GM21367 (cell line): ENCODE data around the gene RAPGEF5.

ENCODE experiments used
- ATAC-seq: cut with Tn5 transposase; IDR thresholded peaks from one replicate; pipeline ENCODE4 v1.9.1; 2021; ENCODE audit not compliant: unreplicated experiment

The RAPGEF5 gene

GRCh38 chr7:22128528-22128920 lies 228.4 kb downstream of the RAPGEF5 start:
- ATAC-seq: no peak

DNA sequence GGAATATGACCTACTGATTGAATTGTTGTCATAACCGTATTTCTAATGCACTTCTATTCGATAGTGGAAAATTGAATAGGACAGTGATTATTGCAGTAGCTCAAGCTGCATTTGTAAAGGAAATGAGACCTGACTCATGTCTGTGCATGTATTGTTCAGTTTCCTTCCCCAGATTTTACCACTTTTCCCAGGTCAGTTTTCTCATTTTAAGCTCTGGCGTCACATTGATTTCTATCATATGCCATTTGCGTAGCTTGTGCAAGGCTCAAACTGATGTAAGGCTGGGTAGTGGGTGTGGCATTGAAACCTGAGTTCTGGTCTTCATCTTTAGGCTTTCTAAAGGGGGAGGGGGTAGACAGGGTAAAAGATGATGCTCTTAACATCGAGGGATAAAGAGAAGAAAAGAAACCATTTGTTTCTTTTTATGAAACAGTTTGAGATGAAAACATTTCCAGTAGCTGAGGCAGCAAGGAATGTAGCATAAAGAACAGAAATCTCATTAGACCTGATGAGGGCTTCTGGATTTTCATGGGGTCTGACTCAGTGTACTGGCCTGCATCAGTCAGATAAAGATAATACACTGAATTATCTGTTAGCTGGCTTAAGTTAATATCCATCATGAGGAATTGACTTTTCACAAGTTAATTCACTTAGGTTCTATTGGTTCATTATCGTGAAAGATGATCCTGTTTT lies 229.0 kb downstream of the RAPGEF5 start:
- no peak for ATAC-seq

DNA sequence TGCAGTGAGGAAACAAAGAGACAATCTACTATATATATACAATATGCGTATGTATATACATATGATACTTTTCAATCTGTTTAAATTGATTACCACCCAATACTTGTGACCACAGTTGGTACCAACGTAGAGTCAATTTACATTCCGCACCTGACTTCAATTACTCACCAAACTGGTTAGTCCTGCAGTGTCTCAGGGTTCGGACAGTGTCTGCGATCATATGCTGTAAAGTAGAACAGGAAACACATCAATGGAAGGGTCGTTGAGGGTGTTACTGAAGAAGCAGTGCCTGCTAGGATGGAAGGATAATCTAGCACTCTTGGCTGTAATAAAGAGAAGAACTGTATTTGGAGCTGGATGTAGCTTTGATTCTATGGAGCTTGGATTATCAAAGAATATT lies 231.5 kb downstream of the RAPGEF5 start:
- no peak for ATAC-seq

GRCh38 chr7:22124941-22125340 lies 232.0 kb downstream of the RAPGEF5 start:
- no peak for ATAC-seq

DNA sequence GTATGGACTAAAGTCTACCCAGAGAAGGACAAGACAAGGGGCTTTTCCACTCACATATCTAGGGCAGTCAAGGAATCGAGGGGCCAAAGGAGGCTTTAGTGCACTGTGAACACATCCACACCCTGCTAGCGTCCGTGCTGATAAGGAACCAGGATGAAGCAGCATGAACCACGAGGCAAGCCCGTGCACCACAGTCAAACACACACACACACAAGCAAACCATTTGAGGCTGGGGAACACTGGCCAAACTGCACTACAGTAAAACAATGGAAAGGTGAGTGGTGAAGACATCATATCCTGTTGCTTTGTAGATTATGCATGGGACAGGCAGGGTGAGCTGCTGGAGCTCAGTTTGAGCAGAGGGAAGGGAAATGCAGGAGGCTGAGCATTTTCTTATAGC lies 233.8 kb downstream of the RAPGEF5 start:
- no peak for ATAC-seq

DNA sequence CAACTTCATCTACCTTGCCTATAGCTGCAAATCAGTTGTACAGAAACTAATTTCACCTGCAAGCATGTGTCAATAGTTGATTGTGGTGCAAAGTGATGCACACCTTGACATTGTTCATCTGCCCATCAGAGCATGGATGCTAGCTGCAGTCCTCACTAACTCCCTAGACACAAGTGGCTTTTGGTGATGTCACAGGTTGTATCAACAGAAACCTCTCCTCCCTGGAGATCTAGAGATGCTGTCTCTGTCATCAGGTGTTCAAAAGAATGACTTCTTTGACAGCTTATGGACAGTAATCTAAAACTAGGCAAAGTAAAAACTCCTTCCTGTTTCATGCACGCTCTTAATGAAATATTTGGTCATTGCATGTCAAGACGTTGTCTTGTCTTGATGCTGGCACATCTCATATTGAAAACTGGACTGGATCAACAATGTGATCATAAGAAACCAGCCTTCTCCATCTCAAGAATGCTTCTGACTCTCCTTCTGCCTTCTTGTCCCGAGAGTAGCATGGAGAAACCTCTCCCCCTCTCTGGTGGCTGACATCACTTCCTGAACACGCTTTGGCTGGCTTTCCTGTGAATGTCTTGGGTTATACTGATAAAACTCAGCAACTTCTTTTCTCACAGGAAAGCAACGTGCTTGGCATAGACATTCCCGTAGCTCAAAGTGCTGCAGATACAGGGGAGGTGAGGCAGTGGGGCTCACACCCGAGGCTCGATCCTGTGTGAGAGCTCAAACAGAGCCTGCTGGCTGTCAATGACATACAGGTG lies 235.1 kb downstream of the RAPGEF5 start:
- no peak for ATAC-seq

DNA sequence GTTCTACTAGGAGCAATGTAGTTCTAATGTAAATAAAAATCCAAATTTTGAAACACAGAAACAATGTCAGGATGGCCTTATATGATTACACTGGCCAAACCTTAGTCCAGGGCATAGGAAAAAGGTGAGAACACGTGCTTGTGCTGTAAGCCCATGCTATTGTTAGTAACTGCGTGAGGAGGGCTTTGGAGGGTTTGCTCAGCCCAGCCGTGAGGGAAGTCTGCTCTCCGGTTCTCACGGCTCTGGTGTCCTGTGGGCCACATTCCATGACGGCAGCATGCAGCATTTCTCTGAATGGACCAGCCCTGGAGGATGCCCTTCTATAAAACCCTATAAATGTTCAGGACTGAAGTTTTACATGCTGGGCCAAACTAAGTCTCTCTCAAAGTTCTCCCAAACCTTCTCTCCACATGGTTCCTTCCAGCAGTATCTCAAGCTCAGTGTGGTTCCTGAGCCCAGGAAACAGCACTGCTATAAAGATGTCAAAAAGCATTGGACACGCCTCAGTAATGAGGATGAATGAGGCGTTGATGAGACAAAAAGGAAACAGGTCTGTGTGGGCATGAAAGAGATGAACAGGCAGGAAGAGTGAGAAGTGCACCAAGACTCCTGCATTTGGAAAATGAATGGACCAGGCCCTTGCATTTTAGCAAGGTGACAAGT lies 236.4 kb downstream of the RAPGEF5 start:
- no peak for ATAC-seq

GRCh38 chr7:22117222-22117621 lies 239.7 kb downstream of the RAPGEF5 start:
- no peak for ATAC-seq

DNA sequence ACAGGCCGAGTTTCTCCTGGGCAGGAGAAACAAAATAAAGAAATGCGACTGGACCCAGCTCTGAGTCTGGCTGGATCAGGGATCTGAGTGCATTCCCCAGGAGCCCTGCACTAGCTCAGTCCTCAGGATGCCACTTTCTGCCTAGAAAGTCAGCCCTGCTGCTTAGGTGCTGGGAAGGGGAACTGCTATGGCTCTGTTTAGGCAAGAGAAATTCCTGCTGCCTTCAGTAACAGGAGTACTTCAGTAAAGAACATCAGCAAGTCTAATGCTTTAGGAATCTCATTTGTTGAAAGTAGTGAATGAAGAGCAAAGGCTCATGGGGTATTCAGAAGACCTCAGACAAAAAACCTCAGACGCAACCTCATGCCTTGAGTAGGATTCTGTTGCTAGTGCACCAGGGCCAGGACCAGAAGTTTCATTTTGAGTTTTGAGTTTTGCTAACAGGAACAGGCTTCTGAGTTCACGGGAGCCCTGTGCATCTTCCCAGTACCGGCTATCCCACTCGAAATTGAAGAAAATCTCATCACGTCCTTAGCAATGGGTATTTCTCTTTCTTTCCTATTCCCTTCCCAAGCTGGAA lies 240.4 kb downstream of the RAPGEF5 start:
- ATAC-seq: no peak

DNA sequence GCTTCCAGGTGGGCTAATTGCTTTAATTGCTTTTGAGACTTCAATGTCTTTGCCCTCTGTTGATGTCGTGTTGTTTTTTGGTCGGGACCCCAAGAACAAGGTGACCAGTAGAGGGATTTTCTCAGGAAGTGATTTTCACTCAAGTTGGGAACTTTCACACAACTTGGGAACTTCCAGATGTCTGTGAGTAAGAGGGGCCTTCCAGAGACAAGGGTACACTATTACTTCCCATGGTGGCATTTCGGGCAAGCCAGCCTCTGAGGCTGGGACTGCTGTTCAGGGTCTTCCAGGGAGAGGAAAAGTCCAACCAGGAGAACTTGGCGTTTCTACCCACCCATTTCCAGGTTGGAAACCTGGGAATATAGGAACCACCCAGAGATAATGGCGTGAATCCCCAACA lies 241.3 kb downstream of the RAPGEF5 start:
- no peak for ATAC-seq

- no peak for ATAC-seq
These were observed 242.4 kb downstream of the RAPGEF5 start for GRCh38 chr7:22114440-22114981.

DNA sequence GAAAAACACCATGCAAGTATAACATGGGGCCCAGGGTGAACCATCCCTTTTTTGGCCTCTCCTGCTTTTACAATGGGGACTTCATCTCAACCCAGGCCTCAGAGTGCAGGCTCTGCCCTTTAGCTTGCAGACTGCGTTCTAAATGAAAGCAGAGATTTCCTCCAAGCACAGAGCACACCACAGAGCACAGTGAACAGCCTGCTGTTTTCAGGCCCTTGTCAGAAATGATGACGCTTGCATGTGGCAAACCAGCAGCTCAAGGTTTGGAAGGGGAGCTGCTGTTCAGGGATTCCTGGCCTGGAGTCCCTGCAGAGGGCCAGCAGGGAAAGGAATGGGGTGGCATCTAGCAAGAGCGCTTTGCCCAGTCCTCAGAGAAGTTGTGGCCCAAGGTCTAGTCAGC lies 243.9 kb downstream of the RAPGEF5 start:
- ATAC-seq: no peak

GRCh38 chr7:22111661-22112060 lies 245.3 kb downstream of the RAPGEF5 start:
- ATAC-seq: no peak

DNA sequence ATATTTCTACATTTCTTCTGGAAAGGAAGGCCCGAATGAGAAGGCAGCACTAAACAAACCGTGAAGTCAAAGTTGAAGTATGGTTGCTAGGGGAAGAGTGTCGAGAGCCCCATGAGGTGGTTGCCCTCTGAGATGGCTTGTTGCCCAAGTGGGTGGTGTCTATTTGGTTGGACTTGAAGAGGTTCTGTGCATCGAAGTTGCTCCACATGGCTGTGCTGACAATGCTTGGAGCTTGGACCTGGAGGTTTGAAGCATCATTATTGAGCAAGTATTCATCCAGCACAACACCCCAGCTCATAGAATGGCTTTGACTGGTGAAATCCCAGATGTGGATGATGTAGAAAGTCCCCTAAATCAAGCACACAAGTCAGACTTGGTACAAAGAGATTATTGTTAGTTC lies 246.1 kb downstream of the RAPGEF5 start:
- no peak for ATAC-seq

GRCh38 chr7:22110227-22110839 lies 246.6 kb downstream of the RAPGEF5 start:
- peak; percentile 80 for ATAC-seq

DNA sequence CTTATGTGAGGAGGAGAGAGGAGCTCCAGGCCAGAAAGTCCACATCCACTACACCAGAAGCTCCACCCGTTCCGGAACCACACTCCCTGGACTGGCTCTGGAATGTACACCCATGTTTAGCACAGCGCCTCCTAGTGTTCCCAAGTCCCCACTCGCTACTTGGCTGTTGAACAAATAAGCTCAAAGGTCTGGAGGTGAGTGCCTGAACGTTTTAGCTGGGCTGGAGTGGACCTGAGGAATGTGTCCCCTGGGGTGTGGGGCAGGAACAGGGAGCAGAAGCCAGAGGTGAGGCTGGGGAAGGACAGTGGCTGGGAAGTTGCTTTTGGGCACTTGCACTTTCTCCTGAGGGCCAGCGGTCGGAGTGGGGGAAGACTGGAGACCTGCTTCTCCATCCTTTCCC lies 247.2 kb downstream of the RAPGEF5 start:
- ATAC-seq: no peak

GRCh38 chr7:22108151-22108845 lies 248.7 kb downstream of the RAPGEF5 start:
- no peak for ATAC-seq

GRCh38 chr7:22105550-22105949 lies 251.4 kb downstream of the RAPGEF5 start:
- ATAC-seq: no peak

DNA sequence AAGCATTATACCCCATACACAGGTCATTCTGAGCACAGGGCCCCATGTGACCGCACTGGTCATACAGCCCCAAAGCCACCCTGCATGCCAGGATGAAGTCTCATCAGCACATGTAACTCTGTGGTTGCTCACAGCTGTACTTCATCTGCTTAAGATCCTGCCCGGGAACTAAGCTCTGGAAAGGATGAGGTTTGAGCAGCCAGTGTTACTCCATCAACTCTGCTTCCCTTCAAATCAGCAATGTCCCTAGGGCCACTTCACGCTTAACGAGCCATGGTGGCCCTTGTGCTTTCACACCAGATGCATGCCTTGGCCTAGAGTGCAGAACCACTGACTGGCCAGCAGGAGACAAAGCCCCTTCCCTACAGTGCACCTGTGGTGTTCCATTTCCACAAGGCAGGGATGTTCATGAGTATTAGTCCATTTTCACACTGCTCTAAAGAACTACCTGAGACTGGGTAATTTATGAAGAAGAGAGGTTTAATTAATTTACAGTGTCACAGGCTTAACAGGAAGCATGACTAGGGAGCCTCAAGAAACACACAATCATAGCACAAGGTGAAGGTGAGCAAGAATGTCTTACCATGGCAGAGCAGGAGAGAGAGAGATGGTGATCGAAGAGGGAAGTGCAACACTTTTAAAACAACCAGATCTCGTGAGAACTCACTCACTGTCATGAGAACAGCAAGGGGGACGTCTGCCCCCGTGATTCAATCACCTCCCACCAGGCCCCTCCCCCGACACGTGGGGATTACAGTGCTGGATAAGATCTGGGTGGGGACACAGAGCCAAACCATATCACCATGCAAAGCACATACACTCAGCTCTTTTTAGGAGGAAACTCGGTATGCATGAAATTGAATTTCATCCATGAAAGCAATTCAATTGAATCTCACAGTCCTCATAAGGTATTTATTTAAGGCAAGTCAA lies 262.3 kb downstream of the RAPGEF5 start:
- no peak for ATAC-seq
